GM12873 (cell line): ENCODE measurements around the gene RASGRP3.

Experiments used
- TF ChIP-seq, protein P1 (sequence below): IDR thresholded peaks from 2 replicates; pipeline ENCODE4 v1.5.1; 2012; ENCODE audit warnings: low read depth, mild to moderate bottlenecking, moderate library complexity, low read length, control low read depth; ENCODE audit not compliant: insufficient read depth; ENCODE audit errors: missing control alignments

RASGRP3 gene

DNA sequence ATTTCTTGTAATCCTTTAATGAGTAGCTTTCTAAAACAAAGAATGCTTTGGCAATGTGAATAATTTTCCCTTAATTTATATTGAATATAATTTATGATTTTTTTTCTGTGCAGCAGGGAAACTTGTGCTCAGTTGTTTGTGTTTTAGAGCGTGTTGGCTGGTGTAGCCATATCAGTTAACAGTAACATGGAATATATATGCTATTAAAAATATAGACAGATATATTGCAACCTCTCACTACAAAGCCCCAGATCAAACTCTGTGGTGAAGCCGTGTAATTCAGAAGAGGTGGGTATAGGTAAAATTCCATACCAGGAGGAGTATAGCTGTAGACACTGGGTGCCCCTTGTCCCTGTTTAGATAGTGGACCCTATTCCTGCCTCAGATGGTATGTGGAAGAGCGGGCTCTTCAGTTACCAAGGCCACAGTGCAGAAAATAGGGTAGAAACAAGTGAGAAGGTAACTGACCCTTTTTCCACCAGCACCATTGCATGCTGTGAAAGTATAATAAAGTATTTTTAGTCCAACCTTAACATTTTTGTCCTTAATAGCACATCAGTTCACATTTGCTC is 18.1 kb upstream of the RASGRP3 start:
- TF ChIP-seq, protein P1, sequence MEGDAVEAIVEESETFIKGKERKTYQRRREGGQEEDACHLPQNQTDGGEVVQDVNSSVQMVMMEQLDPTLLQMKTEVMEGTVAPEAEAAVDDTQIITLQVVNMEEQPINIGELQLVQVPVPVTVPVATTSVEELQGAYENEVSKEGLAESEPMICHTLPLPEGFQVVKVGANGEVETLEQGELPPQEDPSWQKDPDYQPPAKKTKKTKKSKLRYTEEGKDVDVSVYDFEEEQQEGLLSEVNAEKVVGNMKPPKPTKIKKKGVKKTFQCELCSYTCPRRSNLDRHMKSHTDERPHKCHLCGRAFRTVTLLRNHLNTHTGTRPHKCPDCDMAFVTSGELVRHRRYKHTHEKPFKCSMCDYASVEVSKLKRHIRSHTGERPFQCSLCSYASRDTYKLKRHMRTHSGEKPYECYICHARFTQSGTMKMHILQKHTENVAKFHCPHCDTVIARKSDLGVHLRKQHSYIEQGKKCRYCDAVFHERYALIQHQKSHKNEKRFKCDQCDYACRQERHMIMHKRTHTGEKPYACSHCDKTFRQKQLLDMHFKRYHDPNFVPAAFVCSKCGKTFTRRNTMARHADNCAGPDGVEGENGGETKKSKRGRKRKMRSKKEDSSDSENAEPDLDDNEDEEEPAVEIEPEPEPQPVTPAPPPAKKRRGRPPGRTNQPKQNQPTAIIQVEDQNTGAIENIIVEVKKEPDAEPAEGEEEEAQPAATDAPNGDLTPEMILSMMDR = no peak

GRCh38 chr2:33459745-33460144 is 16.7 kb upstream of the RASGRP3 start:
- TF ChIP-seq, protein P1 = no peak

DNA sequence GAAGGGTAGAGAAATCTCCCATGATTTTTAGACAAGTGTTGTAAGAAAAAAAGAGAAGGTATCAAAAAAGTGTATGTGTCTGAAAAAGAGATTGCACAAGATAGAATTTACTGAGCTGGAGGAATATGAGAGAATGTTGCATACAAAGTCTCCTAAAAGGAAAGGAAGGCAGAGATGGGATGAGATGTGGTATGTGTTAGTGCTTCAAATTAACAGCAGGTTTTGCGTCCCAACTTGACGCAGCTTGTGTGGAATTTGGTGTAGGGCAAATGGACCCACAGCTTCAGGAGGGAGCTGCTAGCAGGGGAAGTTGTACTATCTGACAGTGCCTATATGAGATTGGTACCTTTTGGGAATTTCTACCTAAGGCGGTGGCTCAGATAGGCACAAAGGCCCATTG is 9.0 kb upstream of the RASGRP3 start:
- TF ChIP-seq, protein P1 = no peak

- TF ChIP-seq, protein P1 = no peak
Observed at GRCh38 chr2:33469238-33469637, 7.2 kb upstream of the RASGRP3 start.

GRCh38 chr2:33475224-33476130 is 972 bp upstream of the RASGRP3 start:
- TF ChIP-seq, protein P1 = peak; percentile 97

GRCh38 chr2:33476793-33477190 is 343 bp downstream of the RASGRP3 start:
- TF ChIP-seq, protein P1 = no peak

GRCh38 chr2:33477473-33478468 is 1.3 kb downstream of the RASGRP3 start:
- TF ChIP-seq, protein P1 = no peak
